Stimulated activated memory B cell treated with anti-CD40 and anti-IgM and Interleukin-4, amounts not matched to agents 10 μg/mL and 1 μg/mL and 100 μg/mL, for 72 hours (primary cell): ENCODE results near the gene ARSI.
A peak's percentile ranks its signal among the peaks of the same experiment; 100 is the strongest.

Experiments used
- ATAC-seq: fragments of 150-1000 bp; cut with Tn5 transposase; 2 replicates; pipeline ENCODE4 v1.10.0; 2021
- H3K27ac Mint-ChIP-seq: one replicate; pipeline ENCODE4 v1.8.0; 2022; ENCODE audit warnings: mild to moderate bottlenecking, mixed read lengths
- H3K27me3 Mint-ChIP-seq: one replicate; pipeline ENCODE4 v1.8.0; 2022; ENCODE audit warnings: mixed read lengths
- H3K36me3 Mint-ChIP-seq: one replicate; pipeline ENCODE4 v1.8.0; 2022; ENCODE audit warnings: mixed read lengths
- H3K4me1 Mint-ChIP-seq: one replicate; pipeline ENCODE4 v1.8.0; 2022; ENCODE audit warnings: mixed read lengths
- H3K4me3 Mint-ChIP-seq: one replicate; pipeline ENCODE4 v1.8.0; 2022; ENCODE audit warnings: mild to moderate bottlenecking, moderate library complexity, mixed read lengths
- H3K9me3 Mint-ChIP-seq: one replicate; pipeline ENCODE4 v1.8.0; 2022; ENCODE audit warnings: mixed read lengths

Gene ARSI

GRCh38 chr5:150279330-150280020, 23.2 kb downstream of the ARSI start:
- H3K36me3 Mint-ChIP-seq = no peaks in the 10 kb centered on the region
- H3K27ac Mint-ChIP-seq = no peak overlapping the region
- H3K4me1 Mint-ChIP-seq = no peaks in the 10 kb centered on the region
- H3K9me3 Mint-ChIP-seq = no peaks in the 10 kb centered on the region
- no peak overlapping the region for H3K4me3 Mint-ChIP-seq
- no peak for ATAC-seq
- H3K27me3 Mint-ChIP-seq = peaks cover 58% of the 10 kb centered on the region

DNA sequence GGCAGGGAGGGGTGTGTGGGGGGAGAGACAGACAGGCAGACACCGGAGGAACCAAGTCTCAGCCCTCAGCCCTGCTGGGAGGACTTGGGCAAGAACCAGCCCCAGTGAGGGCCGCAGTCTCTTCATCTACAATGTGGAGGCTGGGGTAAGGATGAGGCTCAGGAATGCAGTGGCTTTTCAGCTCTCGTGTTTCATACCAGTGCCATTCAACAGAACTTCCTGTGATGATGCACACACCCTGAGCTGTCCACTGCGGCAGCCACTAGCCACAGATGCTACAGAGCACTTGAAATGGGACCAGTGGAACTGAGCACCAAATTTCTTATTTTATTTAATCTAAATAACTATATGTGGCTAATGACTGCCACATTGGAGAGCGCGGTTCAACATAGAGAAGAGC, 23.8 kb downstream of the ARSI start:
- Mint-ChIP-seq H3K9me3 (no peaks in the 10 kb centered on the region), H3K27me3 (peaks cover 59% of the 10 kb centered on the region), H3K4me1 (no peaks in the 10 kb centered on the region), H3K36me3 (no peaks in the 10 kb centered on the region), H3K4me3 (no peak overlapping the region), H3K27ac (no peak overlapping the region)
- ATAC-seq = no peak

DNA sequence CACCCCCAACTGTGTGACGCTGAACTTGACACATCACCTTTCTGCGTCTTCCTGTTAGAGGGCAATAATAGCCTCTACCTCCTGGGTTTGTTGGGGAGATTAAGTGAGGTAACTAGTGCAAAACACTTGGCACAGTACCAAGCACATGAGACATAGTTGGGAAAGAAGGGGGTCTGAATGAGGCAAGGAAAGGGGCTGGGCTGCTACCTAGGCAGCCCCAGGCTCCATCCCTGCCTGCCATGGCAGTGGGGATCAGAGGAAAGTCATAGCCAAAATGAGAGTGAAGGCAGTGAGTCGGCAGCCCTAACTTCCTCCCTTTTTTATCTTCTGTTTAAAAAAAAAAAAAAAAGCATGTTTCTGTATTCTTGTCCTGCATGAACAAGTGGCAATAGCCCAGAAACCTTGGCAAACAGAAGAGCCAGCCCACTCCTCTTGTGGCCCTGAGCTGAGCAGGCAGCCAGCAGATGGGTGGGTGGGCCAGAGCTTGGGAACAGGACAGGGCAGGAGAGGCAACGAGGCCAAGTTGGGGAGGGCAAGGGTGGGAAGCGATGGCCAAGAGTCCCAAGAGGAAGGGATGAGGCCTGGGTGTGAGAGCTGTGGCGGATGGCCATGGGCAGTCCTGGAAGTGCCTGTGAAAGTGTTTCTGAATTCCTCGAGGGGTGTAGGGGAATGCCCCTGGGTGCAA, 24.5 kb downstream of the ARSI start:
- Mint-ChIP-seq H3K27ac (no peak overlapping the region), H3K4me3 (no peak overlapping the region), H3K9me3 (no peaks in the 10 kb centered on the region), H3K4me1 (no peaks in the 10 kb centered on the region), H3K27me3 (peaks cover 59% of the 10 kb centered on the region), H3K36me3 (no peaks in the 10 kb centered on the region)
- ATAC-seq = no peak

- H3K27me3 Mint-ChIP-seq = peaks cover 68% of the 10 kb centered on the region
- no peak for ATAC-seq
Measured at GRCh38 chr5:150277043-150277442, 25.7 kb downstream of the ARSI start.

DNA sequence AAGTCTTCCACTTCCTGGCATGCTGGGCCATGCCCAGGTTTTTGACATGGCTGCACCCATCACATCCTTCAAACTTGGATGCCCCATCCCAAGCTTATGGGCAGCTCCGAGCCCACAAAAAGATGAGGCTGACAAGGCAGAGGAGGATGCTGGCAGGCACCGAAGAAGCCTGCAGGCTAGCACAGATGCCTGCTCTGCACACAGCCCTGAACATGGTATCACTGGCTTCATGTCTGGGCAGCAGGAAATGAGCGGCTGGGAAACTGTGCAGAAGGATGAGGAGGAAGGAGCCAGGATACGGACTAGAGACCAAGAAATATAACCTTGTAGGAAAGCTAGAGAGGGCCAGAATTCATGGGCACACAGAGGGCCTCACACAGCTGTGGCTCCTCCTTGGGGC, 27.9 kb downstream of the ARSI start:
- no peak overlapping the region for H3K4me3 Mint-ChIP-seq
- ATAC-seq = no peak
- no peaks in the 10 kb centered on the region for H3K9me3 Mint-ChIP-seq
- no peak overlapping the region for H3K27ac Mint-ChIP-seq
- H3K27me3 Mint-ChIP-seq = peaks cover 70% of the 10 kb centered on the region
- no peaks in the 10 kb centered on the region for H3K36me3 Mint-ChIP-seq
- no peaks in the 10 kb centered on the region for H3K4me1 Mint-ChIP-seq

More at GRCh38 chr5:150277043-150277442, 25.7 kb downstream of the ARSI start:
- no peaks in the 10 kb centered on the region for H3K36me3 Mint-ChIP-seq
- H3K4me1 Mint-ChIP-seq = no peaks in the 10 kb centered on the region
- H3K27ac Mint-ChIP-seq = no peak overlapping the region
- no peaks in the 10 kb centered on the region for H3K9me3 Mint-ChIP-seq
- H3K4me3 Mint-ChIP-seq = no peak overlapping the region

DNA sequence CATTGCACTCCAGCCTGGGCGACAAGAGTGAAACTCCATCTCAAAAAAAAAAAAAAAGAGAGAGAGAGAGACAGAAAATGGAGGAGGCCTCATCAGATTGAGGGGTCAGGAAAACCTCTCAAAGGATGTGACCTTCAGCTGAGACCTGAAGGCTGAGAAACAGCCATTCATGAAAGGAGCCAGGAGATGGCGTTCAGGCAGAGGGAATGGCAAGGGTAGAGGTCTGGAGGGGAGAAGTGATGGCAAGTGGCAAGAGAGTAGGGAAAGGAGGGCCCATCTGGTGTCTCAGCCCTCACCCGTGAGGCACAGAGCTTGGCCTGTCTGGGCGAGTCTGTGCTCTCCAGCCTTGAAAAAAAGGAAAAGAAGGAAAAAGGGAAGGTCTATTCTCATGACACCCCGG, 30.2 kb downstream of the ARSI start:
- Mint-ChIP-seq H3K4me3 (no peak overlapping the region), H3K4me1 (no peaks in the 10 kb centered on the region), H3K27ac (no peak overlapping the region), H3K27me3 (peaks cover 64% of the 10 kb centered on the region), H3K36me3 (no peaks in the 10 kb centered on the region), H3K9me3 (no peaks in the 10 kb centered on the region)
- peak; percentile 35 for ATAC-seq

GRCh38 chr5:150271923-150272322, 30.8 kb downstream of the ARSI start:
- no peak for ATAC-seq
- H3K9me3 Mint-ChIP-seq = no peaks in the 10 kb centered on the region
- H3K27me3 Mint-ChIP-seq = peaks cover 58% of the 10 kb centered on the region
- no peaks in the 10 kb centered on the region for H3K4me1 Mint-ChIP-seq
- H3K4me3 Mint-ChIP-seq = no peak overlapping the region
- no peak overlapping the region for H3K27ac Mint-ChIP-seq
- H3K36me3 Mint-ChIP-seq = no peaks in the 10 kb centered on the region

GRCh38 chr5:150271296-150271692, 31.4 kb downstream of the ARSI start:
- no peaks in the 10 kb centered on the region for H3K9me3 Mint-ChIP-seq
- H3K27me3 Mint-ChIP-seq = peaks cover 51% of the 10 kb centered on the region
- H3K4me1 Mint-ChIP-seq = no peaks in the 10 kb centered on the region
- no peak for ATAC-seq
- H3K4me3 Mint-ChIP-seq = no peak overlapping the region
- no peak overlapping the region for H3K27ac Mint-ChIP-seq
- H3K36me3 Mint-ChIP-seq = no peaks in the 10 kb centered on the region

DNA sequence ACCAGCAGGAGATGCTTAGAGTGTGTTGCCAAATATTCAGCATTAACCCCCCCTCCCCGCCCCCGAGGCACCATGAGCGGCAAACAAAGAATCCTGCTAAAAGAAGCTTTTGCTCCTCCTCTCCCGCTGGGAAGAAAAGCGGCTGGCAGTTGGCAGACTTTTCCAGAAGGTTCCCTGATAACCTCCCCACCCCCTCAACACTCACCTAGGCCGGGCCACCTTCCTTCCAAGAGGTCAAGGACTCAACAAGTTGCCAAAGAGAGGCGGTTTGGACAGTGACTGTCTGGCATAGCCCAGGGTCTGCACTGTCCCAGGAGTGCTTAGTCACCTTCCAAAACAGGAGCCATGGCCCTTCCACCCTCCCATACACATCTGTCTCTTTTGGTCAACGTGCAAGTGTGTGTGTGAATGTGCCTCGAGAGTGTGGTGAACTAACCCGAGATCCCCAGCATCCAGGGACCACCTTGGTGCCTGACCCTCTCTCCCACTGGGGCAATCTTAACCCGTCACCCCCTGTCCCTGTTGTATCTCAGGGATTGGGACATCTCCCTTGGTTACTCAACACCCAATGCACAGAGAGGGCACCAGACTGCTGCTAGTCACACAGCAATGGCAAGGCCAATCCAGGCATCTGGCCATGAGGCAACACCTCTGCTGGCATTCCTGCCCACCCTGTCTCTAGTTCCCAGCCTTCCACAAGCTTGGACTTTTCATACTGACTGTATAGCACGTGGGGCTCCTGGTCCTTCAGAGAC, 32.0 kb downstream of the ARSI start:
- H3K27ac Mint-ChIP-seq = no peak overlapping the region
- H3K27me3 Mint-ChIP-seq = peaks cover 46% of the 10 kb centered on the region
- no peaks in the 10 kb centered on the region for H3K4me1 Mint-ChIP-seq
- no peaks in the 10 kb centered on the region for H3K9me3 Mint-ChIP-seq
- H3K36me3 Mint-ChIP-seq = no peaks in the 10 kb centered on the region
- no peak overlapping the region for H3K4me3 Mint-ChIP-seq
- ATAC-seq = no peak

DNA sequence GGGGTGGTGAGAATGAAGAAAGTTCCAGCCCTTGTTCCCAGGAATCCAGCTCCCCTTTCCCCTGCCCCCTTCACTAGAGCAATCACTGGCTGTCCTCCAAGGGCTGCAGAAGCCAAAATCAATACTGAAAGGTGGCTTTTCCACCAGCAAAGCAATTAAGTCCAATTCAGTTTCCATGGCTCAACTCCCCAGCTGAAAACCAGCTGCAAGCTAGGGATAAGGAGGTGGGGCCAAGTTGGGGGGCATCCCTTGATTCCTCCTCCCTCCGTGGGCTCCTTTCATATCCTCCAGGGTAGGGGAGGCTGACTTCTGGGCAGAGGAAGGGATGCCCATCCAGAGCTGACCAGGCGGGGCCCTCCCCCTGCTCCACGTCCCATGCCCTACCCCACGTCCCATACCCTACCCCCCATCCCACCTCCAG, 35.8 kb downstream of the ARSI start:
- no peak overlapping the region for H3K27ac Mint-ChIP-seq
- peaks cover 40% of the 10 kb centered on the region for H3K27me3 Mint-ChIP-seq
- ATAC-seq = no peak
- H3K4me1 Mint-ChIP-seq = no peaks in the 10 kb centered on the region
- H3K4me3 Mint-ChIP-seq = no peak overlapping the region
- H3K36me3 Mint-ChIP-seq = no peaks in the 10 kb centered on the region
- H3K9me3 Mint-ChIP-seq = no peaks in the 10 kb centered on the region

DNA sequence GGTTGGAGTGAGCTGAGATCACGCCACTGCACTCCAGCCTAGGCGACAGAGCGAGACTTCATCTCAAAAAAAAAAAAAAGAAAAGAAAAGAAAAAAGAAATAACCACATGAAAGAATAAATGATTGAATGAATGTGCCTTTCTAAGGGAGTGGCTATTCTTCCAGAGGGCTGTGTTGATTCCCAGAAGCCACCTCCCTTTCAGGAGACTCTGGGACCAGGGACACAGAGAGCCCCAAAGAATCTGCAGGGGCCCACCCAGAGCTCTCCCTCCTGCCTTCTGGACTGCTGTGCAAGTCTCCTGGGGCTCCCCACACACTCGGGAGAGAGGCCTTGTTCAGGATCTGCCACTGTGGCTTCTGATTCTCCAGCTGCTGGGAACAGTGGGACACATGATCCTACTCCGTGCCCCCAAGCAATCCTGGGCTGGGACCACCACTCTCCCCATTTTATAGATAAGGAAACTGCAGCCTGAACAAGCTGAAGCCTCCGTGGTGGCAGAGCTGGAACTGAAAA, 36.8 kb downstream of the ARSI start:
- Mint-ChIP-seq H3K36me3 (no peaks in the 10 kb centered on the region), H3K4me1 (no peaks in the 10 kb centered on the region), H3K9me3 (no peaks in the 10 kb centered on the region), H3K27ac (no peak overlapping the region), H3K27me3 (peaks cover 33% of the 10 kb centered on the region), H3K4me3 (no peak overlapping the region)
- ATAC-seq = no peak

DNA sequence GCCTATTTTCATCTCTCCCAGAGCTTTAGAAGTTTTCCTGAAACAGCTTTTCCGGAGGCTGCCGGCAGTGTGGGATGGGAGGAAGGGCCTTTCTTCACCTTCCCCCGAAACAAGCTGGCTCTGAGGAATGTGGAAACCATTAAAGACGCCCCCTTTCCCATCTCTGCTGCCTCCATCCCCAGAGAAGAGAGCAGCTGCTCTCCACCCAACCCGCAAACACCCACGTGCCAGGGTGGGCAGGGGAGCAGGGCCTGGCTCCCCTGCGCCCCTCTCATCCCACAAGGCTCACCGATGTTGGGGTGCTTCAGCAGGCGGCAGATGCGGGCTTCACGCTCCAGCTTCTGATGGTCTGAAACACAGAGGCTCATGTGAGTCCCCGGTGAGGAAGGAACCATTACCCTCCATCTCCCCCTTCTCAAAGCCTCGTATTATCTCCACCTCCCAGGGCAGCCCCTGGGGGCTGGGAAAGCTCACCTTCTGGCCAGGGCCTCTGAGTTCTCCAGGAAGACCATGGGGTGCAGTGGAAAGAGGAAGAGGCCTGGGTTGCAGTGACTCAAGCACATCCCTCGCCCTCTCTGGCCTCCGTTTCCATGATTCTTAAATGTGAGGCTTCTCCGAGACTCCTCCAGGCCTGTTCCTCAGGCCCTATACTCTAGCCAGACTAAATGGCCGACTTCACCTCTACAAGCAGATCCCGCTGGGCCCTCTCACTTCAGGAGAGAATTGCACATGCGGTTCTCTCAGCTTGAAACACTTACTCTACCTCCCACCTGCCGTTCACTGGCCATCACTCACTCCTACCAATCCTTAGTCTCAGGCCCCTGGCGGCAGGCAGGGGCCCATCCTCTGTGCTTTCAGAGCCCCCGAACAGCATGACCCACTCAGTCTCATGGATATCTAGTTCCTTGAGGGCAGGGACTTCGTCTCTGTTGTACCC, 37.8 kb downstream of the ARSI start:
- Mint-ChIP-seq H3K4me3 (no peak overlapping the region), H3K4me1 (no peaks in the 10 kb centered on the region), H3K36me3 (no peaks in the 10 kb centered on the region), H3K27me3 (peaks cover 29% of the 10 kb centered on the region), H3K27ac (no peak overlapping the region), H3K9me3 (no peaks in the 10 kb centered on the region)
- no peak for ATAC-seq

DNA sequence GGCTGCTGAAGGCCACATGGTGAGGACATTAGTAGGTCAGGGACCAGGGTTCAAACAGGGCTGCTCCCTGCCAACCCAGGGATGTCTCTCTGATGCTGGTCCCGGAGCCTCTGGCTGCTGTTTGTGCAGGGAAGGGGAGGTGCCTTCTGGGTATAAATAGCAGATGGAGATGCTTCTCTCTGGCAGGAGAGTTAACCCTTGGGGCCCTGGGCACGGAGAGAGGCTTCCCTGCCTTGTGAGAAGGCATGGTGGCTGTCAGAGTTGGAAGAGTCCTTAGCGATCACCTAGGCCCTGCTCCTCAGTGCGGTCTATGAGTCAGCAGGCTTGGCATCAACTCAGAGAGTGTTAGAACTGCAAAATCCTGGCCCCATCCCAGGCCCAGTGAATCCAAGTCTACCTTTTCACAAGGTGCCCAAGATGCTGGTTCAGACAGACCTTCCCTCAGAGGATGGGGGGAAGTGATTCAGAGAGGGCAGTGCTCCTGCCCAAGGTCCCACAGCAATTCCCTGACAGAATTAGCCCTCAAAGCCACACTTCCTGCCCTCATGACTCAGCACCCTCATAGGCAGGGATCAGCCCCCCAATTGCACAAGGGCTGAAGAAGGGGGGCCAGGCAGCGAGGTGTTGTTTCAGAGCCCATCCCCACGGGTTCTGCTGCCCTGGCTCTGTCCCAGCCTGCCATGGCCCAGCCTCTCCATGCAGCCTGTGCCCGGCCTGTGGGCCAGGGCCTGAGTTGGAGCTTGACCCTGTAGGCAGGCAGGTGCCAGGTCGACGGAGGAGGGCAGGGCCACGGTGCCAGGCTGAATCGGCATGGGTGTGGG, 38.7 kb downstream of the ARSI start:
- Mint-ChIP-seq H3K36me3 (no peaks in the 10 kb centered on the region), H3K27ac (no peak overlapping the region), H3K4me1 (no peaks in the 10 kb centered on the region), H3K9me3 (no peaks in the 10 kb centered on the region), H3K4me3 (no peak overlapping the region), H3K27me3 (peaks cover 29% of the 10 kb centered on the region)
- no peak for ATAC-seq

DNA sequence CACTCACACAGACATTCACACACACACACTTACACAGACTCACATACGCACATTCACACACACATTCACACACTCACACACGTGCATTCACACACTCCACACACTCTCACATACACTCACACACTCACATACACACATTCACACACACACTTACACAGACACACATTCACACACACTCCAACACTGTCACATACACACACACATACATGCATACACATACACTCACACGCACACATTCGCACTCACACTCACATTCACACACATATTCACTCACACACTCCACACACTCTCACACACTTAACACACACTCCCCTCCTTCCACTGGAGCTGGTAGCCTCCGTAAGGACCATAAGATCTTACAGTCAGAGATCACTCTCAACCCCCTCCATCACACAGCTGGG, 39.3 kb downstream of the ARSI start:
- no peak overlapping the region for H3K4me3 Mint-ChIP-seq
- no peak overlapping the region for H3K27ac Mint-ChIP-seq
- no peaks in the 10 kb centered on the region for H3K9me3 Mint-ChIP-seq
- no peaks in the 10 kb centered on the region for H3K4me1 Mint-ChIP-seq
- H3K36me3 Mint-ChIP-seq = no peaks in the 10 kb centered on the region
- ATAC-seq = no peak
- peaks cover 25% of the 10 kb centered on the region for H3K27me3 Mint-ChIP-seq
